HG03460 (cell line): Measurements from ENCODE around the gene CNTNAP3.
"Not testable (repeated sequence)": the region's sequence is repeated elsewhere in the genome, so short reads cannot be mapped to it uniquely, and the experiment has no call there.

Experiments
- ATAC-seq: cut with Tn5 transposase; IDR thresholded peaks from one replicate; pipeline ENCODE4 v1.9.1; 2021; ENCODE audit not compliant: unreplicated experiment

CNTNAP3 gene

GRCh38 chr9:39287980-39288379 is at the start of gene CNTNAP3:
CNTNAP3 (minus strand) TSS chr9:39288167; CDS start chr9:39288064, 103 bp downstream.
- ATAC-seq: not testable (repeated sequence)

DNA sequence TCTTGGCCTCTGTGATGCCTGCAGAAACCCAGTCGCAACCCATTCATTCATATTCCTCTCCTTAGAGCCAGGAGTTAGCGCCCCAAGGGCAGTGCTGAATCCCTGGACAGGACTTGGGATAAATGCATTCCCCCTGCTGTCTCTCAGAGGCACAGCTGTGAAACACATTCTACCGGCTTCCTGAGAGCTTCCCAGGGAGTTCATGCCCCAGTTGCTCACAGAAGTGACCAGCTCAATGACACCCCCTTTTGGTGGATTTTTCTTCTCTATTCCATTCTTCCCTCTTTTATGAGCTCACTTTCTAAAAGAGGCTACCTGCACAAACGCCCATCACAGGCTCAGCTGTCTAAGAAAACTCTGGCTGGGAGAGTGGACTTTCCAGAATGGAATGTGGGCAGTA is 8.0 kb downstream of the CNTNAP3 start:
- ATAC-seq: not testable (repeated sequence)

DNA sequence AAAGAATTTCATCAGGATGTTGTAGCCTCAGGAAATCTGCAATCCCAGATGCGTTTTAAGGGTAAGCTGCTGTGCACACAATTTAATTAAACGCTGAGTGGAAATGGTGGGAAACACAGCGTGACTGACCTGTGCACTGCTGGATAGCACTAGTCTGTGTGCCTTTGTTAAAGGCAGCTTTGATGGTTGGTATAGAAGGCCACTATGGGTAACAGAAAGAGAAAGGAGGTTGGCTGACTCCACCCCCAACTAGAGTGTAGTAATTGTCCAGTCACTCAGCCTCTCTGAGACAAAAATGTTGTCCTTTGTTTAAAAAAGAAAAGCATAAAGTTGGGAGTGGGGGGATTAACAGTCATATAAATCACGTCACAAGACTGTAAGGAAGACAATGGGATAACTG is 45.5 kb downstream of the CNTNAP3 start:
- ATAC-seq: not testable (repeated sequence)

DNA sequence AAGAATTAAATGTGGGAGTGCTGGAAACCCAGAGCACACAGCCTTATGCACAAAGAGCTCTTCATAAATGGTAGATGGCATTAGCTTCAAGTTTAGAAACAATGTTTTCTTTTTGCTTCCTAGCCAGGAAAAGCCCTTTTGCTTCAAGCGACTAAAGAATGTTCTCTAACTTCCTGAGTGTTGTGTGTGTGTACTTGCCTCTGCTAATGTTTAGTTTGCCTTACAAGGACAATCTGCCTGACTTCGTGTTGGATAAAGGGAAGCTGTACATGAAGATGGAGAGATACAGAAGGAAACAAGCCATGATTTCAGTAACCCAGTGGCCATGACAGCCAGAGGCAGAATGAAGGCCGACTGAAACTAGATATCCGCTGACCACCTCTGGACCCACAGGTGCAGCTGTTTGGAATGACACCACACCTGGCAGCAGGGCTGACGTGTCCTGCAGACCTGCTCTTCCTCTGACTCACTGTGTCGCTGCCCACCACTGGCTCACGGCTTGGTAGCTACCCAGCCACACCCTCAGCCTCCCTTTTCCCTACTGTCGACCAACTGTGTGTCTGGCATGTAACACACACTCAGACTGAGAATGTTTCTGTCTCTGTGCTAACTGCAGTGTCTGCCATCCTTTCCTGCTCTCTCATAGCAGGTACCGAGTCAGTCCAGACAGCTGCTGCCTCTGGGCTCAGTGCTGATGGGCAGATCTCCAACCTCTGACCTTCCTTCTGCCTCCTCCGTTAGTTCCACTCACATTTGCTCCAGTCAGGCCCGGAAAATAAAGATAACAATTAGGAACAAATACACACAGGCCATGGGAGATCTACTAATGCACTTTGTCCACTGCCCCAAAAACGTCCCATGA is 55.6 kb downstream of the CNTNAP3 start:
- not testable (repeated sequence) for ATAC-seq

DNA sequence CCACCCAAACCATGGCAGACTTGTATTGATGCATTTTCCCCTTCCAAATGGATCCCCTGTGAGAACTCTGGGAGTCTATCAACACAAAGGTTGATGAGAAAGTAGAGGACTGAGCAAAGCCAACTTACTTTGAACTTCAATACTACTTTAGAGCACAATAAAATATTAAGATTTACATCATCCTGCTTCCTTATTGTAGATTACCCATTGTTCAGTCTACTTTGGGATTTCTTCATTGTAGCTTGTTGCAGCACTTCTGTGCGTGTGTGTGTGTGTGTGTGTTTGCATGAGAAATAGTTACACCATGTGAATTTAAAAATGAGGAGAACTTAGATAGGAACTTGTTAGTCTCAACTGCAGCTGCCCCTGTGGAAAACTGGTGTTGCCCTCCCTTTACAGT is 72.0 kb downstream of the CNTNAP3 start:
- not testable (repeated sequence) for ATAC-seq

DNA sequence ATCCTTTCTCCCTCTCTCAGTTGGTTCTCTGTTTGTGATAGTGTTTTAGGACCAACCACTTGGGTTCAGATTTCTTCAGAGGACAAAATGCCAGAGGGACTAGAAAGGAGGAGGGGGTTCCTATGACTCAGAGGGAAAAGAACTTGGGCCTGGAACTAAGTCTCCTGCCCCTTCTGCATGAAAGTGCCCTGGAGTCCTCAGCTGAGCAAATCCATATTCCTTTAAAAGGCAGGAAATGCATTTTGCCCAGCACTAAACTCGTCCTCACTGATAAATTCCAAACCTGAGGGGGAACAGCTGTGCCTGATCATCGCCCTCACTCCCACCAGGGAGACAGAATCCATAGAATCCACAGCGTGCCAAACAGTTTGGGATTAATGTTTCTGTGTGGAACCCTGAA is 78.2 kb downstream of the CNTNAP3 start:
- not testable (repeated sequence) for ATAC-seq

- ATAC-seq: not testable (repeated sequence)
Measured at GRCh38 chr9:39206643-39207042, 81.3 kb downstream of the CNTNAP3 start.

- ATAC-seq: not testable (repeated sequence)
Measured at GRCh38 chr9:39205842-39206241, 82.1 kb downstream of the CNTNAP3 start.

- not testable (repeated sequence) for ATAC-seq
Measured at GRCh38 chr9:39200412-39200811, 87.6 kb downstream of the CNTNAP3 start.

DNA sequence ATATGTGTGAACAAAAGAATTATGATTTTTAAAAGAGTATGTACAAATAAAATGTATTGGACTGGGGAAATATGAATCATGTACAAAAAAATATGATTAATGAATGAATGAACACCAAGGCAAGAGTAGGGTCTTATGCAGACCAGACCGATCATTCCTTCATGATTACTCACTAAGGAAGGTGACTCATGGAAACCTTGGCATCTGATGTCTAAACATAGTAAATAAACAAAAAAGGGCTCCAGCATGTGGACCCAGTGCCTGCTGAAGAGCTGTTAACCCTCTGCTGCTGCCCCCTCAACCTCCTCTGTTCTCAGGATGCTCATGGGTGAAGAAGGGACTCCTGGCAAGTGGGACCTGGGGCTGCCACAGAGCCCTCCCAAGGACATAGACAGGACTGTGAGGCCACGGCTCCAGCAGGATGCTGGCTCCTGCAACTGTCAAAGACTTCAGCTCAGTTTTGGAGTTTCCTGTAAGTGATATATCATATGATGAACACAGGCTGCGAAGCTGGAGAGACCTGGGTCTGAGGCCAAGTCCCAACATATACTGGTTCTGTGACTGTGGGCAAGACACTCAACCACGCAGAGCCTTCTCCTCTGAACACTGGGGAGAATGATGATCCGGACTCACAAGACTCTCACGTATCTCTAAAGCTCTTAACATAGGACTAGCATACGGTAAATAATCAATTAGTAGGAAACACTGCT is 89.8 kb downstream of the CNTNAP3 start:
- not testable (repeated sequence) for ATAC-seq

- not testable (repeated sequence) for ATAC-seq
Measured at GRCh38 chr9:39171370-39171769, 116.6 kb downstream of the CNTNAP3 start.

- ATAC-seq: not testable (repeated sequence)
Measured at GRCh38 chr9:39157714-39158113, 130.3 kb downstream of the CNTNAP3 start.

- not testable (repeated sequence) for ATAC-seq
Measured at GRCh38 chr9:39132826-39133552, 155.0 kb downstream of the CNTNAP3 start.

GRCh38 chr9:39121401-39121800 is 166.6 kb downstream of the CNTNAP3 start:
- not testable (repeated sequence) for ATAC-seq

- ATAC-seq: not testable (repeated sequence)
Measured at GRCh38 chr9:39111746-39112145, 176.2 kb downstream of the CNTNAP3 start.

DNA sequence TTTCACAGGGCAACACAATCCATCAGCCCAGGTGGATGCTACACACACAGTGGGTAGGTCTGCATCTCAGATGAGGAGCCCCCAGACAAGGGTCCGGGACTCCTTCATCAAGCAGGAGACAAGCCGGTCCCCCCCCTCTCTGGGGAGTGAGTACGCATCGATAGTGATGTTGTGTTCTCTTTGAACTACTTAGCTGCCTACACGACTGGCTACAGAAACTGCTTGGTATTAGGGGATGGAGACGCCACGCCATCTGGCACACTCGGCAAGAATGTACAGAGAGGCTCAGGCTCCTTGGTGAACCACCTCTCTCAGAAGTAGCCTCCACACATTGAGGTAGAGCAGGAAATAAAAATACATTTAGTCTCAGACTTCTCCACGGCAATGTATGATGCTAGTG is 179.8 kb downstream of the CNTNAP3 start:
- no peak for ATAC-seq

DNA sequence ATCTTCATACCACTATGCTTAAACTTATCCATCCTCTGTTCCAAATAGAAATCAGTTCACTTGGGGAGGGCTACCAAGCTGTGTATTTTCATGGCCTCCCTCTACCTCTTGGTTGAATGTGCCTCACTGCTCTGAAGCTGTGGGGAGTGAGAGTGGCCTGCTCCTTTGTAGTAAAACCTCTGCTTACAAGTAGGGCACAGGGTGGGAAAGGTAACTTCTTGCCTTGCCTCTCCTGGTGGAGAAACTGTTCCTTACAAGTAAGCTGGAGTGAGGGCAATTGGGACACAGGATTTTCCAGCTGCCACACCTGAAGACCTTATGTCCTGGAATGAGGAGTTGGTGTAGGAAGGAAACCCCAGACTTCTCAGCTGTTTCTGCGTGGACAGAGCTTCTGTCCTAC is 190.8 kb downstream of the CNTNAP3 start:
- not testable (repeated sequence) for ATAC-seq

GRCh38 chr9:39085311-39085710 is 202.7 kb downstream of the CNTNAP3 start:
- ATAC-seq: not testable (repeated sequence)

GRCh38 chr9:39082574-39082973 is 205.4 kb downstream of the CNTNAP3 start:
- not testable (repeated sequence) for ATAC-seq

GRCh38 chr9:39080081-39080480 is 207.9 kb downstream of the CNTNAP3 start:
- not testable (repeated sequence) for ATAC-seq

DNA sequence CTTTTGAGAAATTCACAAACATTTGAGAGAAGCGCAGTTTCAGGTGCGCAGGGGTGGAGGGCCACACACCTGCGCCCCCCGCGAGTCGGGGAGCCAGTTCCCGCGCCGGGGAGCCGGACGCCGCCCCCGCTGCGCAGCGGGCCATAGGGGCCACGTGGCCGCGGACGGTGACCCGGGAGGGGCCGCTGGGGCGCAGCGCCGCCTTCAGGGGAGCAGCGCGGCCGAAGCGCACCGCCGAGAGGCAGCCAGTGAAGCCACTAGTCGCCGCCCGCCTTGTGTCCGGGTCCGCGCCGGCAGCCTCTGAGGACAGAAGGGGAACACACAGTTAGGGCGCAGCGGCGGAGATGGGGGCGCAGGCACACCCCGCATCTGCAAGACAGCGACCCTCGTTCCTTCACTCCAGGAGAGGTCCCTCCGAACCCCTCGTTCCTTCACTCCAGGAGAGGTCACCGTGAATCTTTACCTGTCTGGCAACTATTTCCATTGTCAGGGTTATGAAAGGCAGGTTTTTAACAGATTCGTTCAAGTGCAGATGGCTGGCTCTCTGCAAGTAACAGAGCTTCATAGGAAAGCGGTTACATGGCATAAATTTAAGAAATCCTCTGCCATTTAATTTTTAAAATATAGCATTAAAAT is 209.2 kb downstream of the CNTNAP3 start:
- not testable (repeated sequence) for ATAC-seq
